Thyroid gland (tissue), 4 donors: ENCODE results near the gene PARP6.

Source experiments
- POLR2A ChIP-seq, 2 donors: fragments of 450-650 bp; IDR thresholded peaks; one replicate each; pipeline ENCODE4 v1.6.1; 2017; ENCODE audit warnings: antibody characterized with exemption in 2 of 2, mild to moderate bottlenecking in 2 of 2, moderate library complexity in 1 of 2
- TF ChIP-seq, protein P1 (sequence below), 6 experiments: fragments of 200-600 bp in 3 of 6; fragments of 450-650 bp in 3 of 6; sonication (generic) in 3 of 6; IDR thresholded peaks; one replicate each; pipeline ENCODE4 v1.5.1; 2016 to 2019; ENCODE audit warnings: antibody characterized with exemption in 6 of 6, mild to moderate bottlenecking in 2 of 6, inconsistent platforms in 1 of 6, moderate library complexity in 1 of 6

DNA sequence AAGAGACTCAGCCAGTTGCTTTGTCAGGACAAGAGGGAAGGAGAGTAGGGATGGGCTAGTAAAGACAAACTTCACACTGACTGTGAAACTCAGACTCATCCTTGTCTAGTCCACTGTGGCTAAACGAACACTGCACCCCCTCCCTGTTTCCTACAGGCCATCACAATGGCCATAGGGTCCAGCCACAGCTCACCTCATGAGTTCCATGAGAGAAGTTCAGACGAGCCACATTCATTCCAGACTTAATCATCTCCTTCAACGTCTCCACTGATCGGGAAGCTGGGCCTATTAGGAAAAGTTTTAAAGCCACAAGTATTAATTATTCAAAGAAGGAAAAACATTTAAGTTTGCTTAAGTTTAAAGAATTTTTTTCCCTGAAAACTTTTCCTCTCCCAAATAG is 55.1 kb downstream of the PARP6 start:
- TF ChIP-seq, protein P1, sequence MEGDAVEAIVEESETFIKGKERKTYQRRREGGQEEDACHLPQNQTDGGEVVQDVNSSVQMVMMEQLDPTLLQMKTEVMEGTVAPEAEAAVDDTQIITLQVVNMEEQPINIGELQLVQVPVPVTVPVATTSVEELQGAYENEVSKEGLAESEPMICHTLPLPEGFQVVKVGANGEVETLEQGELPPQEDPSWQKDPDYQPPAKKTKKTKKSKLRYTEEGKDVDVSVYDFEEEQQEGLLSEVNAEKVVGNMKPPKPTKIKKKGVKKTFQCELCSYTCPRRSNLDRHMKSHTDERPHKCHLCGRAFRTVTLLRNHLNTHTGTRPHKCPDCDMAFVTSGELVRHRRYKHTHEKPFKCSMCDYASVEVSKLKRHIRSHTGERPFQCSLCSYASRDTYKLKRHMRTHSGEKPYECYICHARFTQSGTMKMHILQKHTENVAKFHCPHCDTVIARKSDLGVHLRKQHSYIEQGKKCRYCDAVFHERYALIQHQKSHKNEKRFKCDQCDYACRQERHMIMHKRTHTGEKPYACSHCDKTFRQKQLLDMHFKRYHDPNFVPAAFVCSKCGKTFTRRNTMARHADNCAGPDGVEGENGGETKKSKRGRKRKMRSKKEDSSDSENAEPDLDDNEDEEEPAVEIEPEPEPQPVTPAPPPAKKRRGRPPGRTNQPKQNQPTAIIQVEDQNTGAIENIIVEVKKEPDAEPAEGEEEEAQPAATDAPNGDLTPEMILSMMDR (IDR thresholded peaks at IDR 0.05) = no peak
- no peak for TF ChIP-seq POLR2A (IDR thresholded peaks at IDR 0.05)
